HG03378 (cell line): ENCODE data around the gene FBXO21.
"Not testable (repeated sequence)": the region's sequence is repeated elsewhere in the genome, so short reads cannot be mapped to it uniquely, and the experiment has no call there.

Experiments
- ATAC-seq: cut with Tn5 transposase; IDR thresholded peaks from one replicate; pipeline ENCODE4 v1.9.1; 2021; ENCODE audit warnings: mild to moderate bottlenecking, moderate library complexity; ENCODE audit not compliant: unreplicated experiment

Gene FBXO21

GRCh38 chr12:117111821-117112595 lies 78.3 kb downstream of the FBXO21 start:
- no peak for ATAC-seq

GRCh38 chr12:117111386-117111785 lies 78.9 kb downstream of the FBXO21 start:
- ATAC-seq: no peak

- no peak for ATAC-seq
These were observed 80.2 kb downstream of the FBXO21 start for GRCh38 chr12:117109943-117110635.

- no peak for ATAC-seq
These were observed 84.4 kb downstream of the FBXO21 start for GRCh38 chr12:117105902-117106301.

- ATAC-seq: not testable (repeated sequence)
These were observed 86.3 kb downstream of the FBXO21 start for GRCh38 chr12:117104003-117104402.

- ATAC-seq: no peak
These were observed 87.5 kb downstream of the FBXO21 start for GRCh38 chr12:117102800-117103181.

- ATAC-seq: no peak
These were observed 88.1 kb downstream of the FBXO21 start for GRCh38 chr12:117101953-117102799.

GRCh38 chr12:117100851-117101673 lies 89.2 kb downstream of the FBXO21 start:
- no peak for ATAC-seq

- no peak for ATAC-seq
These were observed 90.0 kb downstream of the FBXO21 start for GRCh38 chr12:117100251-117100650.

- ATAC-seq: peak; percentile 35
These were observed 91.7 kb downstream of the FBXO21 start for GRCh38 chr12:117098361-117099217.

GRCh38 chr12:117098024-117098360 lies 92.3 kb downstream of the FBXO21 start:
- no peak for ATAC-seq

GRCh38 chr12:117097159-117097558 lies 93.1 kb downstream of the FBXO21 start:
- ATAC-seq: no peak

GRCh38 chr12:117096501-117097042 lies 93.7 kb downstream of the FBXO21 start:
- ATAC-seq: no peak

- ATAC-seq: not testable (repeated sequence)
These were observed 95.1 kb downstream of the FBXO21 start for GRCh38 chr12:117095191-117095590.

- no peak for ATAC-seq
These were observed 96.2 kb downstream of the FBXO21 start for GRCh38 chr12:117093918-117094630.

- ATAC-seq: no peak
These were observed 96.8 kb downstream of the FBXO21 start for GRCh38 chr12:117093431-117093830.

GRCh38 chr12:117092886-117093285 lies 97.4 kb downstream of the FBXO21 start:
- no peak for ATAC-seq

GRCh38 chr12:117092511-117092780 lies 97.8 kb downstream of the FBXO21 start:
- ATAC-seq: no peak
